Chondrocyte (in vitro differentiated cells): ENCODE data around the gene SFXN5. TPM values are rescaled to one million over a fixed set of nuclear protein-coding genes. Genes with fewer than 3 reads are reported as not detected.
"Not testable (repeated sequence)": the region's sequence is repeated elsewhere in the genome, so short reads cannot be mapped to it uniquely, and the experiment has no call there.

Experiments used
- DNase-seq: peaks from one replicate; pipeline ENCODE4 v3.0.0; 2021; ENCODE audit warnings: mixed read lengths, low spot score
- H3K27ac Mint-ChIP-seq: one replicate; pipeline ENCODE4 v1.8.0; 2021; ENCODE audit warnings: mild to moderate bottlenecking, moderate library complexity, mixed read lengths; ENCODE audit not compliant: unreplicated experiment
- H3K27me3 Mint-ChIP-seq: 2 replicates; pipeline ENCODE4 v1.8.0; 2021; ENCODE audit warnings: low read depth, mixed read lengths
- H3K36me3 Mint-ChIP-seq: 2 replicates; pipeline ENCODE4 v1.8.0; 2021; ENCODE audit warnings: low read depth, mixed read lengths
- H3K4me1 Mint-ChIP-seq: 2 replicates; pipeline ENCODE4 v1.8.0; 2021; ENCODE audit warnings: low read depth, mild to moderate bottlenecking, mixed read lengths
- H3K4me3 Mint-ChIP-seq: one replicate; pipeline ENCODE4 v1.8.0; 2021; ENCODE audit warnings: mild to moderate bottlenecking, moderate library complexity, mixed read lengths; ENCODE audit not compliant: unreplicated experiment
- H3K9me3 Mint-ChIP-seq: 2 replicates; pipeline ENCODE4 v1.8.0; 2021; ENCODE audit warnings: low read depth, mixed read lengths
- CTCF ChIP-seq: fragments of 200-600 bp; sonication (generic); IDR thresholded peaks from 2 replicates; pipeline ENCODE4 v1.5.0; 2021; ENCODE audit warnings: antibody characterized with exemption, mild to moderate bottlenecking, moderate library complexity
- total RNA-seq: library from RNA; stranded (reverse); gene quantifications from 3 replicates; pipeline ENCODE4 v1.2.1, GENCODE V29; 2021

SFXN5 gene
- total RNA-seq, 1 donor from 2014 or later = 10.6 TPM

DNA sequence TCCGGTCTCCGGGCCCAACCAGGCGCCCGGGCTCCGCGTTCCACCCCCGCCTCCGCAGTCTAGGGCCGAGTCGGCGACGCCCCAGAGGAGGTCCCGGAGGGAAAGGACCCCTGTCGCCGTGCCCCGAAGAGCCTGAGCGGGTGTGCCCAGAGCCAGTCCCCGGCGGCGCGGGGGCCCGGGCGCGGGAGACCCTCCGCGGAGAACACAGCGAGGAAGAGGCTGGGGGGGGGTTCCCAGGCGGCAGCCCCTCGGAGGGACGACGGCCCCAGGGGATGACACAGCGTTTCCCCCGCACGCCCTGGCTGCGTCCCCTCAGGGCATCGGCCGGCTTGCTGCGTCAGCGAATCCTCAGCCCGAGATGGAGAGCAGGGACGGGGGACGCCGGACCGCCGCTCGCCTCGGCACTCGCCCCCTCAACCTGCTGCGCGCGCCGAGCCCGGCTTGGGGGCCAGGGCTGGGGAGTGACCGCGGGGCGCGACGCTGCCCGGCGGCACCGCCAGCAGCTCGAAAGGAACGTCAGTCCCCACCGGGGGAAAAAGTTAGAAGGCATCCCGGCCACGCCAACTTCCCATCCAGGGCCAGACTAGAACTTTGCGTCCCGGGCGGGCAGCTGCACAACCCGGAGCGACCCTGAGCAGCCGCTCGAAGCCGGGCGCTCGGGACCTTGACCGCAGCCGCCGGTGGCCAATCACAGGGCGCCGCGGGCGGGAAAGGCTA, 711 bp downstream of the SFXN5 start:
- H3K27me3 Mint-ChIP-seq = no peaks in the 10 kb centered on the region

DNA sequence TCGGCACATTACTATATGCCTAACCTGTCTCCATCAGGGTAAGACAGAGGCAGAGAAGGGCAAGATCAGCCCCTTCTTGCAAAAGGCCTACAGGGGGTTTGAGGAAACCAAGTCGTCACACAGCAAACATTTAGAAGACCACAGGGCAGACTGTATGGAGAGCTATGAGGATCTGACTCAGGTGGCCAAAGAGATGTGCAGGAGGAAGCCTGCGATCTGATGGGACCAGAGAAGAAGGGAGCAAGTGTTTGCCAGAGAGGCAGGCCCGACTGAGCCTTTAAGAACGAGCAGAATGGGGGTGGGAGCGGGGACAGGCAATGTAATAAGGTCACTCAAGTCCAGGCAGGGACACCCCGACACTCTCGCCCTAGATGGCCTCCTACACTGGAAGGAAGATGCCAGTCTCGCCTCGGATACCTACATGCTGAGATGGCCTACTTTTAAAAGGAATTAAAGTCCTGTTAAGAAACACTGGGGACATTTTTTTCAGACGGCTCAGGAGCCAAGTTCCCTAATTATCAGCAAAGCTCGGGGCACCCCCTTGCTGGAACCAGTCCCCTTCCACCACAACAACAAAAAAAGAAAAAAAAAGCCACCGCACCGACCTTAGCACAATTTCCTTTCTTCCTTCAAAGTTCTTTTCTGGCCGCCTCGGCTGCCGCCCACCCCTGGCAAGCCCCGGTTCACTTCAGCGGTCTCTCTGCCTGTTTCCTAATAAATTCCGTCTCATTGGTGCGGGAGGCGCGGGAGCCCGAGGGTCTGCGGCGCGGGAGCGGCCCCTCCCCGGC, 1.5 kb downstream of the SFXN5 start:
- no peak for DNase-seq
- no peak for TF ChIP-seq CTCF
- H3K4me1 Mint-ChIP-seq = peaks cover 37% of the 10 kb centered on the region
- H3K27me3 Mint-ChIP-seq = no peaks in the 10 kb centered on the region
- H3K36me3 Mint-ChIP-seq = peaks cover 5% of the 10 kb centered on the region
- H3K4me3 Mint-ChIP-seq = peak overlapping the region; percentile 85
- no peaks in the 10 kb centered on the region for H3K9me3 Mint-ChIP-seq
- peak overlapping the region; percentile 57 for H3K27ac Mint-ChIP-seq

More for the DNA sequence above, 711 bp downstream of the SFXN5 start:
- Mint-ChIP-seq H3K9me3 (no peaks in the 10 kb centered on the region), H3K4me3 (peak overlapping the region; percentile 85), H3K4me1 (peaks cover 34% of the 10 kb centered on the region), H3K27ac (peak overlapping the region; percentile 89), H3K36me3 (peaks cover 7% of the 10 kb centered on the region)
- no peak for DNase-seq
- TF ChIP-seq CTCF = no peak

DNA sequence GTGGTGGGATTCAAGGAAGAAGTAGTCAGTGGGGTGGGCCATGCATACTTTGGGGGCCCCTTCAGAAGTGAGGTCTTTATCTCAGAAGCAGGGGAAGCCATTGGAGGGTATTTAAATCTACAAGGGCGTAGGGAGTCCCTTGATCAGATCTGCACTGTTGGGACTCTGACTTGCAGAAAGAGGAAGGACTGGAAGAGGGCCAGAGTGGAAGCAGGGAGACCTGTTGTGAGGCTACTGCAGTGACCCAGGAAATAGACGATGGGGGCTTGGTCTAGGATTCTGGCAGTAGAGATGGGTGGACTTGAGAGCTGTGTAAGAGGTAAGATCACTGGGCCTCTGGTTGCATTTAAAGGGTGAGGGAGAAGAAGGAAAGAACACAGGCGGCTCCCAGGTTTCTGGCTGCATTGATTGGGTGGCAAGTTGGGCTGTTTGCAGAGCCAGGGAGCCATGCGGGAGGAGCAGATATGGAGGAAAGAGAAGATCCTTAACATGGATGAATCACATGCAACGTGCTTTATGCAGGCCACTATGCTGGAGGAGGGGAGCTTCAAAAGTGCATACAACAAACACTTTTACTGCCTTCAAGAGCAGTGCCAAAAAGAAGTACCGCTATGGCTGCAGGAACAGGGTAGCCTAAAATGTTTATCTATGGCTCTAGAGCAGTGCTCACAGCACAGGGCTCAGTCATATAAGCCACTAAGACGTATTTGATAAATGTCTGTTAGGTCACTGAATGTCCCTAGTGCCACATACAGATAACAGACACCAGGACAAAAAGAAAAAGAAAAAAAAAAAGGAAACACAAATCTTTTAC, 2.3 kb downstream of the SFXN5 start:
- H3K36me3 Mint-ChIP-seq = peaks cover 4% of the 10 kb centered on the region
- H3K9me3 Mint-ChIP-seq = no peaks in the 10 kb centered on the region
- TF ChIP-seq CTCF = no peak
- peak overlapping the region; percentile 85 for H3K4me3 Mint-ChIP-seq
- H3K27me3 Mint-ChIP-seq = no peaks in the 10 kb centered on the region
- peaks cover 45% of the 10 kb centered on the region for H3K4me1 Mint-ChIP-seq
- no peak for DNase-seq
- H3K27ac Mint-ChIP-seq = no peak overlapping the region

- TF ChIP-seq CTCF = no peak
- Mint-ChIP-seq H3K27me3 (no peaks in the 10 kb centered on the region), H3K36me3 (peaks cover 3% of the 10 kb centered on the region), H3K4me3 (no peak overlapping the region), H3K27ac (no peak overlapping the region), H3K9me3 (no peaks in the 10 kb centered on the region), H3K4me1 (peaks cover 56% of the 10 kb centered on the region)
- no peak for DNase-seq
Observed at GRCh38 chr2:73068147-73068546, 3.4 kb downstream of the SFXN5 start.

DNA sequence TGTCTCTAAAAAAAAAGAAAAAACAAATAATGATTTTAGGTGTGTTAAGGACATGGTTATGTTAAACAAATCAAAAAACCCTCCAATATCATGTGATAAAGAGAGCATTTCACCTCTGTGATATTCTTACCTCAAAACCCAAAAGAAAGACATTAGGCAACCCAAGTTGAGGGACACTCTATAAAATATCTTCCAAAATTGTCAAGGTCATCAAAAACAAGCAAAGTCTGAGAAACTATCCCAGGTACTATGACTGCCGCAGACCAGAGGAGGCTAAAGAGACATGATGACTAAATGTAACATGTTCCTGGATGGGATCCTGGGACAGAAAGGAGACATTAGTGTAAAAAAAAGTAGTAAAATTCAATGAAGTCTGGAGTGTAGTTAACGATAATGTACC, 4.5 kb downstream of the SFXN5 start:
- no peak for TF ChIP-seq CTCF
- H3K9me3 Mint-ChIP-seq = no peaks in the 10 kb centered on the region
- H3K4me1 Mint-ChIP-seq = peaks cover 60% of the 10 kb centered on the region
- H3K27ac Mint-ChIP-seq = no peak overlapping the region
- no peaks in the 10 kb centered on the region for H3K27me3 Mint-ChIP-seq
- DNase-seq = no peak
- H3K36me3 Mint-ChIP-seq = peaks cover 3% of the 10 kb centered on the region
- H3K4me3 Mint-ChIP-seq = no peak overlapping the region

GRCh38 chr2:73065070-73065469, 6.4 kb downstream of the SFXN5 start:
- not testable (repeated sequence) for H3K4me3 Mint-ChIP-seq, H3K9me3 Mint-ChIP-seq, H3K36me3 Mint-ChIP-seq, H3K27me3 Mint-ChIP-seq
- DNase-seq = peak; percentile 15
- H3K4me1 Mint-ChIP-seq = peaks cover 52% of the 10 kb centered on the region
- H3K27ac Mint-ChIP-seq = peak overlapping the region; percentile 92
